Small intestine (tissue), 7 donors: Measurements from ENCODE around the gene CASKIN1. TPM values are rescaled to one million over a fixed set of nuclear protein-coding genes. Genes with fewer than 3 reads are reported as not detected.
"Not testable (repeated sequence)": the region's sequence is repeated elsewhere in the genome, so short reads cannot be mapped to it uniquely, and the experiment has no call there.

Source experiments
- DNase-seq, 2 donors: peaks; one replicate each; pipeline versions ENCODE4 v3.0.0 to v3.0.0-alpha.2; 2013
- FAIRE-seq: peaks from 2 replicates; lab custom pipeline; 2012; peaks lifted over from hg19 to GRCh38; lab: Jason Lieb, UNC
- H3K27ac ChIP-seq, 3 donors: one replicate each; pipeline ENCODE4 v1.5.1; 2013; ENCODE audit warnings: low read length in 2 of 3, mild to moderate bottlenecking in 2 of 3, control low read depth in 1 of 3, inconsistent platforms in 1 of 3, low read depth in 1 of 3, moderate library complexity in 1 of 3
- H3K27me3 ChIP-seq, 3 donors: one replicate each; pipeline ENCODE4 v1.6.1; 2013; ENCODE audit warnings: low read length in 3 of 3, inconsistent platforms in 1 of 3; ENCODE audit not compliant: control insufficient read depth in 3 of 3, insufficient read depth in 3 of 3
- H3K36me3 ChIP-seq, 3 donors: one replicate each; pipeline ENCODE4 v1.6.1; 2013; ENCODE audit warnings: low read length in 3 of 3, inconsistent platforms in 1 of 3, low read depth in 1 of 3, mild to moderate bottlenecking in 1 of 3, moderate library complexity in 1 of 3; ENCODE audit not compliant: control insufficient read depth in 3 of 3, insufficient read depth in 2 of 3
- H3K4me1 ChIP-seq, 3 donors: one replicate each; pipeline ENCODE4 v1.6.1; 2013; ENCODE audit warnings: low read length in 2 of 3, inconsistent platforms in 1 of 3, low read depth in 1 of 3, mild to moderate bottlenecking in 1 of 3, moderate library complexity in 1 of 3; ENCODE audit not compliant: control insufficient read depth in 3 of 3, insufficient read depth in 2 of 3
- H3K4me3 ChIP-seq, 3 donors: one replicate each; pipeline ENCODE4 v1.5.1; 2013; ENCODE audit warnings: low read length in 3 of 3, control low read depth in 1 of 3, inconsistent platforms in 1 of 3, low read depth in 1 of 3, mild to moderate bottlenecking in 1 of 3, moderate library complexity in 1 of 3
- H3K9me3 ChIP-seq, 2 donors: one replicate each; pipeline ENCODE4 v1.6.1; 2013; ENCODE audit warnings: low read depth in 1 of 2, low read length in 1 of 2; ENCODE audit not compliant: control insufficient read depth in 2 of 2, insufficient read depth in 1 of 2
- WGBS, 3 donors: extraction: QIAGEN DNeasy Blood & Tissue Kit; methylation state at CpG; one replicate each; pipeline ENCODE4 v1.1.7; 2013; 5-methylcytosine and 5-hydroxymethylcytosine counted together
- polyA plus RNA-seq, 4 donors: library from polyadenylated mRNA; stranded (reverse) in 3 of 4; unstranded in 1 of 4; fragments of 200-250 nt in 3 of 4; fragments of 120-200 nt in 1 of 4; gene quantifications; one replicate each; pipeline versions ENCODE4 v1.2.1 to v1.2.3, GENCODE V29; 2013
- donor health status: healthy with polysubstance abuse.
- donor health status: control.
- donor health status: control.
- donor health status: Bipolar disorder and iron deficiency.
- donor health status: healthy.

The CASKIN1 gene
- polyA plus RNA-seq, 4 donors: 0.27 to 1.1 (median 0.51) TPM

GRCh38 chr16:2205104-2205966, 8.9 kb upstream of the CASKIN1 start, which contains the start of gene MLST8:
Gene MLST8 (plus strand): TSS chr16:2205454. CDS start chr16:2206086, 632 bp downstream.
- Histone ChIP-seq H3K4me1 (peaks cover 0 to 8% (median 2%) of the 10 kb centered on the region in 3 donors), H3K9me3 (peaks cover 0 to 10% of the 10 kb centered on the region in 2 donors), H3K27ac (peak within 1 kb of the TSS; percentile 86 to 97 (median 96)), H3K36me3 (peaks cover 0 to 40% (median 2%) of the 10 kb centered on the region in 3 donors), H3K27me3 (peaks cover 0 to 7% (median under 1%) of the 10 kb centered on the region in 3 donors), H3K4me3 (peak within 1 kb of the TSS; percentile 71 to 90 (median 84))
- DNase-seq (peak; percentile 85 to 97), FAIRE-seq (no peak)
- 0 to 1% (median 1%) methylated on average over 67 to 93 of the region's 93 CpGs for whole genome bisulfite sequencing, 3 donors

GRCh38 chr16:2204416-2205103, 8.2 kb upstream of the CASKIN1 start:
- FAIRE-seq: no peak
- DNase-seq: no peak
- peaks cover 0 to 32% (median 2%) of the 10 kb centered on the region in 3 donors for H3K36me3 ChIP-seq
- peak overlapping the region in 1 of 3 donors; percentile 97 for H3K27ac ChIP-seq
- 80 to 85% (median 80%) methylated on average over 13 of the region's 13 CpGs for WGBS, 3 donors
- H3K4me3 ChIP-seq: peak overlapping the region; percentile 71 to 90 (median 84)
- peaks cover 0 to 11% of the 10 kb centered on the region in 2 donors for H3K9me3 ChIP-seq
- peaks cover 2 to 15% (median 2%) of the 10 kb centered on the region in 3 donors for H3K27me3 ChIP-seq
- peaks cover 0 to 8% (median 2%) of the 10 kb centered on the region in 3 donors for H3K4me1 ChIP-seq

DNA sequence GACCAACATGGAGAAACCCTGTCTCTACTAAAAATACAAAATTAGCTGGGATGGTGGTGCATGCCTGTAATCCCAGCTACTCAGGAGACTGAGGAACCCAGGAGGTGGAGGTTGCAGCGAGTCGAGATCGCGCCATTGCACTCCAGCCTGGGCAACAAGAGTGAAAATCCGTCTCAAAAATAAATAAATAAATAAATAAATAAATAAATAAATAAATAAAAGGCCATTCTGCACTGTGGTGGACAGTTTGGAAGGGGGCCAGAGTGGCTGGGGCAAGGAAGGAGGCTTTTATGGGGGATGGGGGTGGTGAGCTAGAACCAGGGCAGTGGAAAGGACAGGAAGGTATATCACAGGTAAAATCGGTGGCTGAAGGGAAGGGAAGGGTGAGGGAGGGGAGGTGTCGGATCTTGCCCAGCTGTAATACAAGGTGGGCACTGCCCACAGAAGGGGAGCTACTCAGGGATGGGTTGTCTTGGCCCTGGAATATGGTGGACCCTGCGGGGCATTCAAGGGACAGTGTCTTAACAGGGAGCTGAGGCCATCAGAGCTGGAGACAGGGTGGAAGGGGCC, 6.8 kb upstream of the CASKIN1 start:
- DNase-seq, H3K4me3 ChIP-seq, H3K4me1 ChIP-seq, FAIRE-seq, H3K27ac ChIP-seq: not testable (repeated sequence)
- Histone ChIP-seq H3K36me3 (peaks cover 0 to 19% (median 2%) of the 10 kb centered on the region in 3 donors), H3K27me3 (peaks cover 2 to 27% (median 5%) of the 10 kb centered on the region in 3 donors), H3K9me3 (peaks cover 0 to 11% of the 10 kb centered on the region in 2 donors)
- 93 to 99% (median 93%) methylated on average over 8 of the region's 8 CpGs for WGBS, 3 donors

- 84 to 87% (median 84%) methylated on average over 6 of the region's 6 CpGs for WGBS, 3 donors
- H3K4me3 ChIP-seq: no peak overlapping the region
- FAIRE-seq: no peak
These were observed 3.9 kb upstream of the CASKIN1 start for GRCh38 chr16:2200313-2200712.

GRCh38 chr16:2199621-2200139, 3.3 kb upstream of the CASKIN1 start:
- FAIRE-seq: no peak
- peaks cover 0 to 11% (median under 1%) of the 10 kb centered on the region in 3 donors for H3K4me1 ChIP-seq
- no peak for DNase-seq
- H3K9me3 ChIP-seq: peaks cover 0 to 11% of the 10 kb centered on the region in 2 donors
- H3K36me3 ChIP-seq: no peaks in the 10 kb centered on the region
- H3K27ac ChIP-seq: no peak overlapping the region
- WGBS, 3 donors: 60 to 69% (median 64%) methylated on average over 14 of the region's 14 CpGs
- H3K27me3 ChIP-seq: peaks cover 16 to 54% (median 24%) of the 10 kb centered on the region in 3 donors
- H3K4me3 ChIP-seq: no peak overlapping the region

More at GRCh38 chr16:2200313-2200712, 3.9 kb upstream of the CASKIN1 start:
- H3K9me3 ChIP-seq: peaks cover 0 to 11% of the 10 kb centered on the region in 2 donors
- H3K36me3 ChIP-seq: no peaks in the 10 kb centered on the region
- H3K27me3 ChIP-seq: peaks cover 16 to 48% (median 18%) of the 10 kb centered on the region in 3 donors
- peaks cover 0 to 8% (median 2%) of the 10 kb centered on the region in 3 donors for H3K4me1 ChIP-seq
- no peak for DNase-seq
- no peak overlapping the region for H3K27ac ChIP-seq

DNA sequence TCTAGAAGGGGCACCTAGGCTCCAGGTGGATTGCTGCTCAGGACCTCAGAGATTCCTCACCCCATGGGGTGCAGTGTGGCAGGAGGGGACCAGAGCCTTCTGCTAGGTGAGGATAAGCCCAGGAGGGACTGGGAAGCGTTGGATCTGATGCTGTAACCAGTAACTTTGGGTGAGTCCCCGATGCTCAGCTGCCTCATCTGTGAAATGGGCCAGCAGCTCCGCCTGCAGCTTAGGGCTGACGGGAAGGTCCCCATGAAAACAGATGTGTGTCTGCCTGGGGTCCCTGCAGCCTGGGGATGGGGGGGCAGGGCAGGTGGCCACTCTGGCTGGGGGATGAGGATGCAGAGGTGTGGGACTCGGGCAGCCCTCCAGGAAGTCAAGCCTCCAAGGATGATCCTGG, 2.7 kb upstream of the CASKIN1 start:
- peaks cover 16 to 60% (median 26%) of the 10 kb centered on the region in 3 donors for H3K27me3 ChIP-seq
- H3K4me1 ChIP-seq: peaks cover 0 to 9% (median 0%) of the 10 kb centered on the region in 3 donors
- H3K36me3 ChIP-seq: no peaks in the 10 kb centered on the region
- 69 to 75% (median 73%) methylated on average over 5 of the region's 5 CpGs for WGBS, 3 donors
- DNase-seq: no peak
- H3K9me3 ChIP-seq: peaks cover 0 to 11% of the 10 kb centered on the region in 2 donors
- no peak overlapping the region for H3K4me3 ChIP-seq
- no peak overlapping the region for H3K27ac ChIP-seq
- FAIRE-seq: no peak

DNA sequence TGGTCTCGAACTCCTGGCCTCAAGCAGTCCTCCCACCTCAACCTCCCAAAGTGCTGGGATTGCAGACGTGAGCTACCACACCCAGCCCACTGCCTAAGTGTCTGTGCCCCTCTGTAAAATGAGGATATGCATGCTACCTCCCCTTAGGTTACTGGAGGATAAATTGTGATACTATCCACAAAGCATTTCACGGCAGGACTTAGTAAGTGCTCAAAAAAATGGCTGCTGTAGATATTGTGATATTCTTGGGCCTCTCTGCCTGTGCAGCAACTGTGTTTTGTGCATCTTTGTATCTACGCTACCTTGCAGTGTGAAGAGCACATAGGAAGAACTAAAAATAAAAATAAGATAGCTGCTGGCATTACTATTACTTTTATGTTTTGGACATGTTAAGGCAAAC, 1.9 kb upstream of the CASKIN1 start:
- peaks cover 16 to 63% (median 26%) of the 10 kb centered on the region in 3 donors for H3K27me3 ChIP-seq
- H3K27ac ChIP-seq: no peak overlapping the region
- H3K4me3 ChIP-seq: no peak overlapping the region
- WGBS, 3 donors: 47 to 61% (median 50%) methylated on average over 4 of the region's 4 CpGs
- H3K9me3 ChIP-seq: peaks cover 0 to 6% of the 10 kb centered on the region in 2 donors
- peaks cover 0 to 9% (median 0%) of the 10 kb centered on the region in 3 donors for H3K4me1 ChIP-seq
- FAIRE-seq (no peak), DNase-seq (no peak)
- H3K36me3 ChIP-seq: no peaks in the 10 kb centered on the region
